Adipocyte (in vitro differentiated cells): ENCODE measurements around the gene FAM3A.

Experiments
- DNase-seq: peaks from one replicate; pipeline ENCODE4 v3.0.0-alpha.2; 2015; ENCODE audit warnings: low read depth
- H3K27me3 ChIP-seq: replicated peaks from 2 replicates; pipeline ENCODE4 v1.7.0; 2013; ENCODE audit warnings: mild to moderate bottlenecking, low read length, moderate library complexity; ENCODE audit not compliant: control insufficient read depth, insufficient read depth
- H3K36me3 ChIP-seq: 2 replicates; pipeline ENCODE4 v1.7.0; 2013; ENCODE audit warnings: low read length, mild to moderate bottlenecking, moderate library complexity; ENCODE audit not compliant: control insufficient read depth, insufficient read depth, severe bottlenecking
- H3K4me1 ChIP-seq: 2 replicates; pipeline ENCODE4 v1.7.0; 2013; ENCODE audit warnings: mild to moderate bottlenecking, low read length, moderate library complexity; ENCODE audit not compliant: control insufficient read depth, insufficient read depth
- H3K4me3 ChIP-seq: 2 replicates; pipeline ENCODE4 v1.7.0; 2013; ENCODE audit warnings: mild to moderate bottlenecking, low read length, moderate library complexity
- H3K9ac ChIP-seq: 2 replicates; pipeline ENCODE4 v1.7.0; 2013; ENCODE audit warnings: mild to moderate bottlenecking, low read length, moderate library complexity
- H3K9me3 ChIP-seq: 2 replicates; pipeline ENCODE4 v1.7.0; 2013; ENCODE audit warnings: mild to moderate bottlenecking, low read length, moderate library complexity; ENCODE audit not compliant: control insufficient read depth

The FAM3A gene

DNA sequence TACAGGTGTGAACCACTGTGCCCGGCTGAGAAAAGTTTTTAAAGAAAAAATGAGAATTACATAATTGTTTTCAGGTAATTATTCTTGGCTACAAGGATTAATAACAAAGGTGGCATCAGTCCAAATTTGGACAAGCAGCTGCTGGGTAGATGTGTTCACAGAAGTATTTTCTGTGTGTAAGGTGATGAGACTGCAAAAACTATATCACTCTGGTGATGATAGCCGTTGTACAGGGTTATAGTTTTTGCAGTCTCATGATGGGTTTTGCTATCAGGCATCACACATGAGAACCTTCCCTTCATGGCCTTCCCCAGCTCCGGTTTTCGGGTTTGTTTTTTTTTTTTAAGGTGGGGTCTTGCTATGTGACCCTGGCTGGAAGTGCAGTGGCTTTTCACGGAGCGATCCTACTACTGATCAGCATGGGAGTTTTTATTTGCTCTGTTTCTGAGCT lies 20.5 kb downstream of the FAM3A start:
- no peak for DNase-seq
- Histone ChIP-seq H3K4me3 (no peak overlapping the region), H3K27me3 (peaks cover 4% of the 10 kb centered on the region), H3K9ac (no peak overlapping the region), H3K9me3 (no peaks in the 10 kb centered on the region), H3K4me1 (no peaks in the 10 kb centered on the region), H3K36me3 (no peaks in the 10 kb centered on the region)

DNA sequence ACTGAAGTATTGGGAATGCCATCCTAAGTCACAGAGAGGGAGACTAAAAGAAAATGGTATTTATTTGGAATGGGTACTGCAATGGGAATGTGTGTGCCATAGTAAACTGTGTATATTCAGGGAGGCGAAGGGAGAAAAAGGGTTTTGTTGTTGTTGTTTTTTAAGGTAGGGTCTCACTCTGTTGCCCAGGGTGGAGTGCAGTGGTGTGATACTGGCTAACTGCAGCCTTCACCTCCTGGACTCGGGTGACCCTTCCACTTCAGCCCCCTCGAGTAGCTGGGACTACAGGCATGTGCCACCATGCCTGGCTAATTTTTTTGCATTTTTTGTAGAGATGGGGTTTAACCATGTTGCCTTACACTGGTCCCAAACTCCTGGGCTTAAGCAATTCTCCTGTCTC lies 21.3 kb downstream of the FAM3A start:
- DNase-seq: no peak
- Histone ChIP-seq H3K27me3 (peaks cover 4% of the 10 kb centered on the region), H3K4me3 (no peak overlapping the region), H3K9ac (no peak overlapping the region), H3K36me3 (no peaks in the 10 kb centered on the region), H3K9me3 (no peaks in the 10 kb centered on the region), H3K4me1 (no peaks in the 10 kb centered on the region)

DNA sequence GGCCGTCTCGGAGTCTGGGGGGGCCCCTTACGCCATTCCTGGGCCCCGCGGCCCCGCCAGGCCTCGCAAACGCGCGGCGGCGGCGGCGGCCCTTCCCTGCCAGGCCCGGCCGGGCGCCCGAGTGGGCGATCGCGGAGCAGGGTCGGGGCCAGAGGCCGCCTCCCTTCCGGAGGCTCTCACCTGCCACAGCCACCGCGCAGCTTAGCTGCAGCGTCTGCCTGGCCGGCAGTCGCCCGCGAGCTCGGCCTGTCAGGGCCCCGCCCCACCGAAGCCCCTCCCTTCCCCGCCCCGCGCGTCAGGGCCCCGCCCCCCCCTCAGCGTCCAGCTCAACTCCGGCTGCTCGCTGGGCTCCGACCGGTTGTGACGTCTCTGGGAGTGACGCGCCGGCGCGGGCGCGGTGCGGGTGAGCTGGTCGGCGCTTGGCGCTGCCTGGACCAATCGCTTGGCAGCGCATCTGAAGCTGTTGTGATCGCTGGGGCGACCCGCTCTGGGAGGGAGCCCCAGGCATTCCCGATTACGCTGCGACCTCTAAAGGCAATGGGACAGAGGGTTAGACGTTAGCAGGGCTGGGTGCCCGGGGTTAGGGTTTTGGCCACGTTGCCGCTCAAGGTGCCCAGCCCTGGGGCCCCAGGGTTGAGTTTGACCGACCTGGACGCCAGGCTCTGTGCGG lies 25.5 kb downstream of the FAM3A start, which contains the start of gene SLC10A3:
Gene SLC10A3 (minus strand): TSS at position 216 of the 670 bp plus-strand sequence. CDS start 1,689 bp downstream, outside the sequence.
- Histone ChIP-seq H3K36me3 (peaks cover 7% of the 10 kb centered on the region), H3K4me3 (peak within 1 kb of the TSS; percentile 84), H3K27me3 (peaks cover 4% of the 10 kb centered on the region), H3K9ac (peak within 1 kb of the TSS; percentile 88), H3K9me3 (no peaks in the 10 kb centered on the region), H3K4me1 (peaks cover 9% of the 10 kb centered on the region)
- DNase-seq: peak; percentile 94

DNA sequence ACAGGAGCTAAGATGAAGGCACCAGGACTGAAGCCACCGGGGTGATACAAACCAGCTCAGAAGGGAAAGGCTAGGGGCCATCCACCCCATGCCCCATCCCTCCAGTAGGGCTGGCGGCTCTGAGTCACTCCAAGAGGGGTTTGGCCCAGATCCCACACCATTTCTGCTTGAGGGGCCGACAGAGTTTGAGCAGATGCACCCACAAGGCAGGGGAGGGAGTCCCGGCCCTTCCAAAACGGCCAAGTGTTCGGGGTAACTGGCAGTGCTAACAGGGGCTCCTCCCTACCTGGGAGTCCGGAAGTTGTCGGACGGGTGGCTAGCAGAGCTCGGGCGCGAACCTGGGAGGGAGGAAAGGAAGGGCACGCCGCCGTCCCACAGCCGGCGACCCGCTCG lies 26.0 kb downstream of the FAM3A start:
- Histone ChIP-seq H3K9ac (peak overlapping the region; percentile 88), H3K27me3 (peaks cover 4% of the 10 kb centered on the region), H3K4me3 (peak overlapping the region; percentile 84), H3K4me1 (peaks cover 9% of the 10 kb centered on the region), H3K36me3 (peaks cover 10% of the 10 kb centered on the region), H3K9me3 (no peaks in the 10 kb centered on the region)
- DNase-seq: peak; percentile 51

DNA sequence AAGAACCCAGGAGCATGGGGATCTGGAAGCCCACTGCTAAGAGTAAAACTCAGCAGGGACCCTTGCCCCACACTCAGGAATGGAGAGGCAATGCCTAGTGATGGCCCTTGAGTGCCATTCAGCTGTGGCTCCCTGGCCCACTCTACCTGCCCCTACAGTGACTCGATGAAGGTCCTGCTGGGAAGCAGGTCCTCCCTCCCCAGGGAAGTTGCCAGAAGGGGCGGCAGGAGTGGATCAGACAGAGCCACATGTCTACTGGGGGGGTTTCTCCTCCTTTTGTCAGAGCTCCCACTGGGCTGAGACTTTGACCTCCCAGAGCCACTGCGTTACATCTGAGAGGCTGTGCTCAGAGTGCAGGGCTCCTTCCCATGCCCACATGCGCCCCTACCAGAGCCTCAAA lies 26.9 kb downstream of the FAM3A start:
- DNase-seq: no peak
- peak overlapping the region; percentile 88 for H3K9ac ChIP-seq
- peak overlapping the region; percentile 84 for H3K4me3 ChIP-seq
- H3K36me3 ChIP-seq: peaks cover 12% of the 10 kb centered on the region
- H3K4me1 ChIP-seq: peaks cover 13% of the 10 kb centered on the region
- peaks cover 4% of the 10 kb centered on the region for H3K27me3 ChIP-seq
- no peaks in the 10 kb centered on the region for H3K9me3 ChIP-seq

DNA sequence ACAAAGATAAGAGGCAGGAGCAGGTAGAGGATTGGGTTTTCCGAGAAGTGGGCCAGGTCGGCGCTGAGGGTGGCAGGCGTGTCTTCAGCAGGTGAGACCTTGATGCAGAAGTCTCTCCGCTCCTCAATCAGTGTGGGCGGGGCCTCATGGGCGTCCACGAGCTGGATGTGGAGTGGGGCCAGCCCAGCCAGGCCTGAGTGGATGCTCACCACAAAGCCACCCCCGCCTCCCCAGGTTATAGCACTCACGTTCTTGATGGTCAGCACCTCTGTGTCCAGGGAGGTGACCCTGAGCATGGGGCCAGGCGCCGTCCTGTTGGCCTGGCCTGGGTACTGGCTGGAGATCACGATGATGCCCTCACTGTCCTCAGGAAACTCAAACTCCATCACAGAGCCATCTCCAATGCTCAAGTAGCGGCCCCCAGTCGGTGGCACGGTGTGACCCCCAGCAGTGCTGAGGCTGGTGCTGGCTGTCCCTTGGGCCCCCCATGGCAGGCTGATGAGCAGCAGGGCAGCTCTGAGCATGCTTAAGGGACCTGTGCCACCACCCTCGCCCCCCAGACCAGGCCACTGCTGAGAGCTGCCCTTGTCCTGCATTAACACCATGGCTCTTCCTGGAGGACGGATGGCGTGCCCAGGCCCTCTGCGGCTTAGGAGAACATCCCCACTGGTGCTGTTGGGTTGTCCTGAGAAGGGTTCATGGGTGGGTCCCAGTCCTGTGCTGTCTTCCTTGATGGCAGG lies 27.5 kb downstream of the FAM3A start:
- no peaks in the 10 kb centered on the region for H3K9me3 ChIP-seq
- peaks cover 12% of the 10 kb centered on the region for H3K36me3 ChIP-seq
- no peak overlapping the region for H3K4me3 ChIP-seq
- DNase-seq: no peak
- H3K4me1 ChIP-seq: peaks cover 13% of the 10 kb centered on the region
- no peak overlapping the region for H3K9ac ChIP-seq
- peaks cover 4% of the 10 kb centered on the region for H3K27me3 ChIP-seq

DNA sequence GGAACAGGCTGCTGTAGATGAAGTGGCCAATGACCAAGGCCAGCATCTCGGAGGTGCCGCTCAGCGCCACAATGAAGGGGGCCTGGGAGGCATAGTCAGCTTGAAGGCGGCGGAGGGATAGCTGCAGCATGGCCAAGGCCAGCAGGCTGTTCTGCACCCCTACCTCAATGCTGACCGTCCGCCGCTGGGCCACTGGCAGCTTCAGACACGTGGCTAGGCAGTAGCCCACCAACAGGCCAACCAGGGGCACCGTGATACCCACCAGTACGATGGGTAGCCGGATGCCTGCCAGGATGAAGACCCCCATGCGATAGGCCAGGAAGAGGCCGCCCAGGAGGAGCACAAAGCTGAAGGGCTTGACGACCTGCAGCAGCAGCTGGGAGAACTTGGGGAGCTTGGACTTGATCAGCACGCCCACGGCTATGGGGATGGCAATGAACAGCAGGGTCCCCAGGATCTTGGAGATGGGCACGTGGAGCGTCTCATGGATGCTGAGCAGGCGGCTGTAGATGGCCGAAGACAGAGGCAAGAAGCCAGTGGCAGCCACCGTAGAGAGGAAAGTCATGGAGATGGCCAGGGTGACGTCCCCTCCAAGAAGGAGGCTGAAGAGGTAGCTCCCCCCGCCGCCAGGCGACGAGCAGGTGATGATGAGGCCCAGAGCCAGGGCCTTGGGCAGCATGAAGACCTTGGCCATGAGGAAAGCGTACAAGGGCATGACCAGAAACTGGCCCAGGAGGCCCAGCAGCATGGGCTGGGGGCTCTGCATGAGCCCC lies 28.3 kb downstream of the FAM3A start:
- H3K4me3 ChIP-seq: no peak overlapping the region
- no peak for DNase-seq
- peaks cover 13% of the 10 kb centered on the region for H3K4me1 ChIP-seq
- peaks cover 12% of the 10 kb centered on the region for H3K36me3 ChIP-seq
- H3K9me3 ChIP-seq: no peaks in the 10 kb centered on the region
- no peak overlapping the region for H3K9ac ChIP-seq
- H3K27me3 ChIP-seq: peaks cover under 1% of the 10 kb centered on the region

DNA sequence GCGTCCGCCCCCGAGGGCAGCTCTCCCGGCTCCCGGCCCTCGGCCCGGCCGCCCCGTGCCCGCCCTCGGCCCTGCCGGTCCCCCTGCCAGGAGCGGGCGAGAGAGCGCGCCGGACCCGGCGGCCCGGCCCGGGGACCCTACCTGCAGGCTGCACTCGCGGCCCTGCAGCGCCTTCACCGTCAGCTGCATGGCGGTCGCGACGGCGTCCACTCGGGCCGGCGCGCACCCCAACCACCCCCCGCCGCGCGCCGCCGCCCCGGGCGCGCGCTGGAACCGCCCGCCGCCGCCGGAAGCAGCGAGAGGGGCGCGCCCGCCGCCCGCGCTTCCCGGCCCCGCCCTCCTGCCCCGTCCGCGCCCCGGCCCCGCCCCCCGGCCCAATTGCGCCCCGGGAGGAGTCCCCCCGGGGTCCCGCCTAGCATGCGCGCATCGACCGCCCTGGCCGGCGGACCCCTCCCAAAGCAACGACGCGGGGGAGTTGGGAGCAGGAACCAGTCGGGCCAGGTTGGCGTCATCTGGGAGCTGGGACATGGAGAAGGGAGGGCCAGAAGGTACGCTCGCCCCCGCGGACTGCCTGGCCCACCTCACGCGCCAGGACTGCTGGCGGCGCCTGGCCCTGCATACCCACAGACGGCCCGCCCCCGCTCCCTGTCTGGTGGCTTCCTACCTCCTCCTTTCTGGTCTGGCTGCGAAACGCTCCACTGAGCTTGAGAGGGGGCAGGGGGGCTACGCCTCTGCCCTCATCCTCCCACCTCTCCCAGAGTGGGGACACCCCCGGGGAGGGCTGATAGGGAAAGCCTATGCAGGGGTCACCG lies 29.4 kb downstream of the FAM3A start, which contains the start of gene UBL4A:
Gene UBL4A (minus strand): TSS at position 220 of the 812 bp plus-strand sequence. CDS start 31 bp downstream, at position 189.
- Histone ChIP-seq H3K9ac (peak within 1 kb of the TSS; percentile 81), H3K4me3 (peak within 1 kb of the TSS; percentile 79), H3K27me3 (no peaks in the 10 kb centered on the region), H3K9me3 (no peaks in the 10 kb centered on the region), H3K4me1 (peaks cover 13% of the 10 kb centered on the region), H3K36me3 (peaks cover 12% of the 10 kb centered on the region)
- DNase-seq: peak; percentile 65

DNA sequence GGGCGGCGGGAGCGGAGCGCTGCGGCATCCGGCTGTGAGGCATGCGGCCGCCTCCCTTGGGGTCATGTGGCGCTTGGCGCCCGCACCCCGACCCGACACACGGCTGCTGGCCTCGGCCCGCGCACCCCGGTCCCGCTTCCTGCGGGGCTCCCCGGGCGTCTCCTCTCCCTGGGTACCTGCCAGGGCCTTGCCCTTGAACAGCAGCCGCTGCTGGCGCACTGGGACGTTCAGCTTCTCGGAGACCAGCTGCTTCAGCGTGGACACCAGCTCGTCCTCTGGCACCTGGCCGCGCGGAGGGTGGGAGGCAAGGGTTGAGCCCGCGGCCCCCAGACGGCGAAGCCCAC lies 30.0 kb downstream of the FAM3A start:
- no peaks in the 10 kb centered on the region for H3K9me3 ChIP-seq
- H3K4me3 ChIP-seq: peak overlapping the region; percentile 79
- peak; percentile 36 for DNase-seq
- no peaks in the 10 kb centered on the region for H3K27me3 ChIP-seq
- peak overlapping the region; percentile 81 for H3K9ac ChIP-seq
- H3K4me1 ChIP-seq: peaks cover 13% of the 10 kb centered on the region
- H3K36me3 ChIP-seq: peaks cover 12% of the 10 kb centered on the region

DNA sequence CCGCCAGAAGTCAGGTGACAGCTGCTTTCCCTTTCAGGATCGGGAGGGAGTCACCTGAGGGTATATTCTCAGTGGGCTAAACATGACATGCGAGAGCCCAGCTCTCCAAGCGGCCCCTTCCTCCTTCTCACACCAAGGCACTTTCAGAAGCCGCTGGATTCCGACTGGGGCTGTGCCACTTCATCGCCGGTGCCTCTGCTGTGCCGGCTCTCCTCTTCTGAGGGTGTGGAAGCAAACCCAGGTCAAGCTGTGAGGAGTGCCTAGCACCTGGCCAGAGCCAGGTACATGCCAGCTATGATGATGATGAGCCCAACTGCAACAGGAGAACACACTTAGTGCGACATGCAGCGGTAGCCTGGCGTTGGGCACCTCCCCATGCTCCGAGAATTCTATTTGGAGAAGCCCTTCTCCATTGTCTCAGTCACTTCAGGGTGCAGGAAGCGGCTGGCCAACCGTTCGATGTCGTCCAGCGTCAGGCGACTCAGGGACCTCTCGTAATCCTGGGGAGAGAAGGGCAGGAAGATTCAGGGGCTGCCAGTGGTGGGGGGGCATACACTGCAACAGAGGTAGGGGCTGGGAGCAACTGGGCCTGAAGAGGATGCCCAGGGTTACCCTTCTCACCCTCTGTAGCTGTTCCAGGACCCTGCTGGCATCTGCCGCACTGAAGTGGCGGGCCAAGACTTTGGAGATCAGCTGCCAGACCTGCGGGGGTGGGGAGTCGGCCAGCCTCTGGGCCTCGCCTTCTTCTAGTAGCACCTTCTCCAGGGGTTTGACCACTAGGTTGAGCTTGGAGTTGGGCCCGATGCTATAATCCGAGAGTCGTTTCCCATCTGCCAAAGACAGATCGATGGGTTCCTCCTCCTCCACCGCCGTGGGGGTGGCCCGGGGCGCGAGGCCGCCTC lies 30.6 kb downstream of the FAM3A start:
- Histone ChIP-seq H3K9ac (peak overlapping the region; percentile 81), H3K4me1 (peaks cover 13% of the 10 kb centered on the region), H3K4me3 (peak overlapping the region; percentile 79), H3K9me3 (no peaks in the 10 kb centered on the region), H3K27me3 (no peaks in the 10 kb centered on the region), H3K36me3 (peaks cover 12% of the 10 kb centered on the region)
- no peak for DNase-seq
